IMR-90 (cell line): Measurements from ENCODE around the gene KAZN. TPM values are rescaled to one million over a fixed set of nuclear protein-coding genes. Genes with fewer than 3 reads are reported as not detected.

ENCODE experiments used
- ATAC-seq: fragments of 200-7000 bp; cut with Tn5 transposase; 2 replicates; pipeline ENCODE4 v1.9.1; 2020; ENCODE audit warnings: low read depth, mild to moderate bottlenecking, moderate library complexity
- BruUV-seq: library from RNA; stranded (reverse); fragments of 400-500 nt; replicated peaks from 2 replicates; lab custom pipeline; 2021; lab: Mats Ljungman, UMichigan
- CTCF ChIA-PET: fragments of 300-600 bp; formaldehyde crosslinking; extraction: SDS; loops from one replicate; lab custom pipeline; 2021; ENCODE audit warnings: antibody characterized with exemption; lab: Yijun Ruan, JAX
- POLR2A ChIA-PET: fragments of 300-600 bp; sonication (Branson Sonifier 250); formaldehyde crosslinking; loops from one replicate; lab custom pipeline; 2022; ENCODE audit warnings: antibody characterized with exemption; ENCODE audit not compliant: unreplicated experiment; lab: Charles Lee
- DNase-seq: peaks from one replicate; pipeline ENCODE4 v3.0.0; 2013
- H2AFZ ChIP-seq: replicated peaks from 2 replicates; pipeline ENCODE3; 2013; ENCODE audit warnings: low read length, mild to moderate bottlenecking; ENCODE audit not compliant: poor library complexity
- H2AK5ac ChIP-seq: 2 replicates; pipeline ENCODE4 v1.6.1; 2013; ENCODE audit warnings: low read depth, low read length, inconsistent platforms
- H2AK9ac ChIP-seq: replicated peaks from 2 replicates; pipeline ENCODE3; 2013; ENCODE audit warnings: mild to moderate bottlenecking, low read depth, low read length, moderate library complexity; ENCODE audit not compliant: poor library complexity
- H2BK120ac ChIP-seq: 2 replicates; pipeline ENCODE4 v1.6.1; 2013; ENCODE audit warnings: low read depth, low read length, inconsistent platforms
- H2BK15ac ChIP-seq: 3 replicates; pipeline ENCODE4 v1.6.1; 2013; ENCODE audit warnings: low read depth, low read length, inconsistent platforms
- H2BK20ac ChIP-seq: 2 replicates; pipeline ENCODE4 v1.6.1; 2013; ENCODE audit warnings: low read depth, mild to moderate bottlenecking, inconsistent platforms, low read length, moderate library complexity
- H2BK5ac ChIP-seq: 2 replicates; pipeline ENCODE4 v1.6.1; 2013; ENCODE audit warnings: mild to moderate bottlenecking, low read depth, low read length, inconsistent platforms; ENCODE audit not compliant: poor library complexity, severe bottlenecking
- H3K14ac ChIP-seq: replicated peaks from 2 replicates; pipeline ENCODE4 v1.6.1; 2013; ENCODE audit warnings: low read depth, low read length, inconsistent platforms
- H3K18ac ChIP-seq: 2 replicates; pipeline ENCODE4 v1.6.1; 2013; ENCODE audit warnings: low read depth, low read length, control low read depth
- H3K23ac ChIP-seq: 2 replicates; pipeline ENCODE4 v1.6.1; 2013; ENCODE audit warnings: low read depth, low read length, inconsistent platforms
- H3K27ac ChIP-seq: 2 replicates; pipeline ENCODE4 v1.5.1; 2013; ENCODE audit warnings: mild to moderate bottlenecking, control low read depth, low read length; ENCODE audit not compliant: insufficient read depth
- H3K27me3 ChIP-seq: 2 replicates; pipeline ENCODE4 v1.6.1; 2013; ENCODE audit warnings: low read length; ENCODE audit not compliant: control insufficient read depth, insufficient read depth
- H3K36me3 ChIP-seq: 2 replicates; pipeline ENCODE4 v1.6.1; 2013; ENCODE audit warnings: low read length, mixed read lengths; ENCODE audit not compliant: control insufficient read depth, insufficient read depth
- H3K4ac ChIP-seq: 2 replicates; pipeline ENCODE4 v1.6.1; 2013; ENCODE audit warnings: low read depth, low read length, inconsistent platforms
- H3K4me1 ChIP-seq: 2 replicates; pipeline ENCODE4 v1.6.1; 2013; ENCODE audit warnings: low read length, mixed read lengths; ENCODE audit not compliant: control insufficient read depth, insufficient read depth
- H3K4me2 ChIP-seq: 2 replicates; pipeline ENCODE4 v1.6.1; 2013; ENCODE audit warnings: low read depth, mild to moderate bottlenecking, control low read depth, low read length, moderate library complexity
- H3K4me3 ChIP-seq: 2 replicates; pipeline ENCODE4 v1.5.1; 2013; ENCODE audit warnings: low read depth, mild to moderate bottlenecking, control low read depth, low read length, moderate library complexity; ENCODE audit not compliant: insufficient read depth
- H3K56ac ChIP-seq: 2 replicates; pipeline ENCODE4 v1.6.1; 2013; ENCODE audit warnings: low read length, inconsistent platforms; ENCODE audit not compliant: insufficient read depth; ENCODE audit errors: extremely low read depth
- H3K79me1 ChIP-seq, 2 experiments: 2 replicates each; pipeline ENCODE4 v1.6.1; 2013; ENCODE audit warnings: low read length in 2 of 2, inconsistent platforms in 1 of 2, low read depth in 1 of 2
- H3K9ac ChIP-seq: 2 replicates; pipeline ENCODE4 v1.6.1; 2013; ENCODE audit warnings: low read depth, low read length, control low read depth
- H3K9me1 ChIP-seq: 2 replicates; pipeline ENCODE4 v1.6.1; 2013; ENCODE audit warnings: low read length, inconsistent platforms; ENCODE audit not compliant: insufficient read depth
- H3K9me3 ChIP-seq: 2 replicates; pipeline ENCODE4 v1.6.1; 2013; ENCODE audit warnings: low read length; ENCODE audit not compliant: control insufficient read depth, insufficient read depth
- H4K20me1 ChIP-seq: 2 replicates; pipeline ENCODE4 v1.6.1; 2013; ENCODE audit warnings: low read length, inconsistent platforms; ENCODE audit not compliant: insufficient read depth
- H4K5ac ChIP-seq: 2 replicates; pipeline ENCODE4 v1.6.1; 2013; ENCODE audit warnings: mild to moderate bottlenecking, low read depth, low read length, control low read depth
- H4K8ac ChIP-seq, 2 experiments: 2 replicates each; pipeline ENCODE4 v1.6.1; 2013; ENCODE audit warnings: low read depth in 2 of 2, low read length in 2 of 2, control low read depth in 1 of 2, inconsistent platforms in 1 of 2
- H4K91ac ChIP-seq: 2 replicates; pipeline ENCODE4 v1.6.1; 2013; ENCODE audit warnings: low read depth, low read length, inconsistent platforms; ENCODE audit not compliant: insufficient read depth
- CEBPB ChIP-seq: IDR thresholded peaks from 2 replicates; pipeline ENCODE4 v1.6.1; 2012; ENCODE audit warnings: low read depth, low read length, improper control_type of control experiment
- FOS ChIP-seq: fragments of 150-350 bp; IDR thresholded peaks from 2 replicates; pipeline ENCODE4 v1.6.1; 2016; ENCODE audit warnings: low read depth, low read length
- MAFK ChIP-seq: IDR thresholded peaks from 2 replicates; pipeline ENCODE4 v1.6.1; 2012; ENCODE audit warnings: low read depth, low read length, improper control_type of control experiment
- MAZ ChIP-seq: IDR thresholded peaks from 2 replicates; pipeline ENCODE4 v1.6.1; 2012; ENCODE audit warnings: low read depth, mild to moderate bottlenecking, low read length, improper control_type of control experiment, moderate library complexity, borderline replicate concordance
- MXI1 ChIP-seq: IDR thresholded peaks from 2 replicates; pipeline ENCODE4 v1.6.1; 2012; ENCODE audit warnings: low read depth, mild to moderate bottlenecking, low read length, moderate library complexity, borderline replicate concordance
- NFE2L2 ChIP-seq: fragments of 150-350 bp; IDR thresholded peaks from 2 replicates; pipeline ENCODE4 v1.6.1; 2016; ENCODE audit warnings: low read depth, mild to moderate bottlenecking, low read length
- SMC3 ChIP-seq: fragments of 150-350 bp; IDR thresholded peaks from 2 replicates; pipeline ENCODE4 v1.6.1; 2016; ENCODE audit warnings: low read depth, mild to moderate bottlenecking, antibody characterized with exemption, low read length, moderate library complexity
- USF2 ChIP-seq: fragments of 150-350 bp; IDR thresholded peaks from 2 replicates; pipeline ENCODE4 v1.6.1; 2017; ENCODE audit warnings: mild to moderate bottlenecking, antibody characterized with exemption, low read length, low read depth
- WGBS, 2 experiments: methylation state at CpG; one replicate each; pipeline versions ENCODE4 v1.1.5 to v1.1.7; 2013; ENCODE audit warnings: missing lambda C conversion rate in 2 of 2; ENCODE audit not compliant: insufficient read length in 1 of 2; ENCODE audit errors: extremely low coverage in 2 of 2; 5-methylcytosine and 5-hydroxymethylcytosine counted together
- dilution Hi-C: fragments of 300-500 bp; cut with HindIII; formaldehyde crosslinking; loops from one replicate; pipeline ENCODE4 v1.14.3; 2018; ENCODE audit warnings: low sequenced_read_pairs; ENCODE audit not compliant: unreplicated experiment
- in situ Hi-C: fragments of 300-500 bp; cut with MboI; formaldehyde crosslinking; loops from 3 replicates; pipeline ENCODE4 v1.14.3; 2019; ENCODE audit warnings: low sequenced_read_pairs, inconsistent platforms, mixed read lengths
- intact Hi-C: fragments of 100-400 bp; cut with micrococcal nuclease; formaldehyde crosslinking; loops from 2 replicates; pipeline ENCODE4 v1.10.0; 2022
- polyA plus RNA-seq, 3 experiments: library from polyadenylated mRNA; depleted of rRNA; stranded (reverse); fragments of >200 nt; gene quantifications; 2 replicates each; pipeline ENCODE4 v1.2.3, GENCODE V29; 2012; ENCODE audit warnings: low replicate concordance in 1 of 3
- total RNA-seq: library from RNA; depleted of rRNA; stranded (reverse); fragments of >200 nt; gene quantifications from 2 replicates; pipeline ENCODE4 v1.2.3, GENCODE V29; 2012

KAZN gene
- total and polyA plus RNA-seq, 2 of the 4 experiments (the other 2 are of a cell fraction): 5.2 to 10.5 TPM

DNA sequence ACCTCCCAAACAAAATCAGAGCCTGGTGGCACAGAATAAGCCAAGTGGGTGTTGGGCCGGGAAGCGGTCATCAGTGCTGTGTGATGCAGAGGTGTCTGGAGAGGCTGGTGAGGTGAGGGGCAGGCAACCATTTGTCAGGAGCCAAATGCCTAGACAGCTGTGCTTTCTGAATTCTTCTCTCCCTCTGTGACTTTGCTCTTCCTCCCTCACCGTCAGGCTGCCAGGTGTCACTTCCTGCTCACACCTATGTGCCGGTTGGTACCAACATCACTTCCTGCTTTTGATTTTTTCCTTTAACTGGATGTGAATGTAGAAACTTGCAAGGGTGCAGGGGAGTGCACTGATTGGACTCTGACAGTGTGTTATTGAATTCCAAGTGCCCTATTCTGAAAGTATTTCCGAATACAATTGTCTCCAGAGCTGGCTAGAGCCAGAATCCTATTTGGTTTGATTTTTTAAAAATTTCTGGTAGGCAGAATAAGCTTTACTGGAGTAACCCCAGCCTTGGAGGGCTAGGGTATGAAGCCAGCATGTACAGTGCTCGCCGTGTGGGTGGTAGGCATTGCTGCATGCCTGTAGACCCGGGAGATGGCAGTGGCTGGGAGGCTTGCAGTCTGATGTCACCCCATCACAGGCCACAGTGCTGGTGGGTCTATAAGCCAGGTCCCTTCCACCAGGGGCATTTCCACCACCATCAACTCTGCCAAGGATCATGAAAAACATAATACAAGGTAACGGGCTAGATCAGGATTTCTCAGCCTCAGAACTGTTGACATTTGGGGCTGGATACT lies 210.9 kb downstream of the KAZN start:
- DNase-seq (no peak), ATAC-seq (no peak)
- dilution Hi-C loops (no loop called here), intact Hi-C loops (no loop called here), in situ Hi-C loops (no loop called here)
- 80% methylated on average over 3 of the region's 9 CpGs; no CpG with 5 or more reads in 1 of the 2 experiments for WGBS, 2 experiments
- no peaks in the 10 kb centered on the region for H4K20me1 ChIP-seq
- no peak overlapping the region for H2AK5ac ChIP-seq
- H3K36me3 ChIP-seq: no peaks in the 10 kb centered on the region
- H2BK20ac ChIP-seq: no peak overlapping the region
- H4K5ac ChIP-seq: no peak overlapping the region
- no peak overlapping the region for H3K4ac ChIP-seq
- H3K18ac ChIP-seq: no peak overlapping the region
- no peak overlapping the region for H3K4me3 ChIP-seq
- H3K9me1 ChIP-seq: no peaks in the 10 kb centered on the region
- no peak overlapping the region for H3K14ac ChIP-seq
- POLR2A ChIA-PET: no interaction called here
- no peak overlapping the region for H2BK120ac ChIP-seq
- H2AK9ac ChIP-seq: no peak overlapping the region
- H2AFZ ChIP-seq: no peak overlapping the region
- no peak overlapping the region for H3K9ac ChIP-seq
- BruUV-seq: no TSS peak
- H3K4me1 ChIP-seq: no peaks in the 10 kb centered on the region; the same call in 1 of the 2 replicates
- H4K8ac ChIP-seq: no peak overlapping the region
- no peak overlapping the region for H3K56ac ChIP-seq
- CTCF ChIA-PET: no interaction called here
- H2BK5ac ChIP-seq: no peak overlapping the region
- H3K9me3 ChIP-seq: peaks cover 7% of the 10 kb centered on the region
- no peaks in the 10 kb centered on the region for H3K27me3 ChIP-seq
- H3K79me1 ChIP-seq: no peaks in the 10 kb centered on the region
- no peak overlapping the region for H3K23ac ChIP-seq
- TF ChIP-seq USF2 (no peak), MAZ (no peak), MXI1 (no peak), SMC3 (no peak), FOS (no peak), MAFK (no peak), CEBPB (no peak), NFE2L2 (no peak)
- H4K91ac ChIP-seq: no peak overlapping the region
- H3K27ac ChIP-seq: no peak overlapping the region
- H3K4me2 ChIP-seq: no peak overlapping the region
- H2BK15ac ChIP-seq: no peak overlapping the region
